Osteoblast (primary cell): Measurements from ENCODE around the gene DDC. TPM values are rescaled to one million over a fixed set of nuclear protein-coding genes. Genes with fewer than 3 reads are reported as not detected.

Experiments
- DNase-seq: peaks from one replicate; pipeline ENCODE4 v3.0.0; 2011; ENCODE audit warnings: low spot score, mixed read lengths; ENCODE audit not compliant: insufficient read length; ENCODE audit errors: missing footprints
- H2AFZ ChIP-seq: 2 replicates; pipeline ENCODE4 v1.6.0; 2011; ENCODE audit warnings: mild to moderate bottlenecking, low read length
- H3K27ac ChIP-seq: 2 replicates; pipeline ENCODE4 v1.5.1; 2011; ENCODE audit warnings: mild to moderate bottlenecking, low read depth, low read length, moderate library complexity
- H3K27me3 ChIP-seq: 2 replicates; pipeline ENCODE4 v1.6.0; 2012; ENCODE audit warnings: mild to moderate bottlenecking, control low read depth, inconsistent platforms, low read length, moderate library complexity; ENCODE audit not compliant: insufficient read depth
- H3K36me3 ChIP-seq: 2 replicates; pipeline ENCODE4 v1.5.1; 2011; ENCODE audit warnings: mild to moderate bottlenecking, low read length, control low read depth, moderate library complexity; ENCODE audit not compliant: insufficient read depth
- H3K4me1 ChIP-seq: 2 replicates; pipeline ENCODE4 v1.5.1; 2011; ENCODE audit warnings: mild to moderate bottlenecking, low read length, control low read depth, moderate library complexity; ENCODE audit not compliant: insufficient read depth
- H3K4me2 ChIP-seq: 2 replicates; pipeline ENCODE4 v1.6.0; 2011; ENCODE audit warnings: mild to moderate bottlenecking, low read length; ENCODE audit not compliant: insufficient read depth
- H3K4me3 ChIP-seq: fragments of 200-600 bp; sonication (generic); 3 replicates; pipeline ENCODE4 v1.5.1; 2012; ENCODE audit warnings: mild to moderate bottlenecking, low read length, inconsistent platforms; ENCODE audit not compliant: insufficient read depth
- H3K79me2 ChIP-seq: 2 replicates; pipeline ENCODE4 v1.6.0; 2012; ENCODE audit warnings: mild to moderate bottlenecking, low read length, control low read depth, inconsistent platforms; ENCODE audit not compliant: insufficient read depth
- H3K9me3 ChIP-seq: 2 replicates; pipeline ENCODE4 v1.5.1; 2011; ENCODE audit warnings: low read depth, low read length, control low read depth
- H4K20me1 ChIP-seq: 2 replicates; pipeline ENCODE4 v1.6.0; 2012; ENCODE audit warnings: mild to moderate bottlenecking, low read length, control low read depth; ENCODE audit not compliant: insufficient read depth
- total RNA-seq: library from RNA; depleted of rRNA; stranded (reverse); fragments of >200 nt; gene quantifications from 2 replicates; pipeline ENCODE4 v1.2.3, GENCODE V29; 2012
- TF ChIP-seq, protein P1 (sequence below): IDR thresholded peaks from 2 replicates; pipeline ENCODE4 v1.5.1; 2011; ENCODE audit warnings: mild to moderate bottlenecking, low read depth, low read length, moderate library complexity; ENCODE audit errors: extremely low read depth

DDC gene
- total RNA-seq, 1 donor: not detected

DNA sequence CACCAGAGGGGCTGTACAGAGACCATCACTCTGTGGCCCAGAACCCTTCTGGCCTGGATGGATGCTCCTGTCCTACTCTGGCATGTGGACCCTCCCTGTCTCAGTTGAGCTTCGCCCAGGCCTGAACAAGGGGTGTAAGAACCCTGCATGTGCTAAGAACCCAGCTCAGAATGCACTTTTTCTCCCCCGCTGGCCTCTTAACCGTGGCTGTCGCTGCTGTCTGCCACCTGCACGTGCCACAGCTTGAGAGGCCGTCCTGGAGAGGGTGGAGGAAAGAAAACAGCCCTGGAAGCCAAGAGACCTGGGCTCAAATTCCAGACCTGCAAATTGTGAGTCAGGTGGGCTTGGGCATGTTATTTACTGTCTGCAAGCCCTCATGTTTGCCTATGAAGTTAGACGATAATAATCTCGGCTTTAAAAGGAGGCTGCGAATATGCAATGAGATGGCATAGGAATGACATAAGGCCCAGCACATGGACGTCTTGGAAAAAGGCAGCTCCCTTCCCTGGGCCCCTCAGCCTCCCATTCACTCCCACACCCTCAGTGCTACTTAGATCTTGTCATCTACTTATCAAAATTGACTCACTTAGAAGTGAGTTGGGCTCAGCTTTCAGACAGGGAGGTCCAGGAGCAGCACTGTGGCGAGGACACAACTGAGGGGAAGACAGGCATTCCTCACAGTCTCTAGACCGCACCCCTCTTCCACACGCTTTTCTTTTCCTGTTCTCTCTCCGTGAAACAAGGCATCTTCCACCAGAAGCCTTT, 146.5 kb downstream of the DDC start:
- no peaks in the 10 kb centered on the region for H3K4me1 ChIP-seq
- no peak for DNase-seq
- no peak overlapping the region for H3K27ac ChIP-seq
- H3K79me2 ChIP-seq: no peaks in the 10 kb centered on the region
- no peaks in the 10 kb centered on the region for H3K36me3 ChIP-seq
- TF ChIP-seq, protein P1, sequence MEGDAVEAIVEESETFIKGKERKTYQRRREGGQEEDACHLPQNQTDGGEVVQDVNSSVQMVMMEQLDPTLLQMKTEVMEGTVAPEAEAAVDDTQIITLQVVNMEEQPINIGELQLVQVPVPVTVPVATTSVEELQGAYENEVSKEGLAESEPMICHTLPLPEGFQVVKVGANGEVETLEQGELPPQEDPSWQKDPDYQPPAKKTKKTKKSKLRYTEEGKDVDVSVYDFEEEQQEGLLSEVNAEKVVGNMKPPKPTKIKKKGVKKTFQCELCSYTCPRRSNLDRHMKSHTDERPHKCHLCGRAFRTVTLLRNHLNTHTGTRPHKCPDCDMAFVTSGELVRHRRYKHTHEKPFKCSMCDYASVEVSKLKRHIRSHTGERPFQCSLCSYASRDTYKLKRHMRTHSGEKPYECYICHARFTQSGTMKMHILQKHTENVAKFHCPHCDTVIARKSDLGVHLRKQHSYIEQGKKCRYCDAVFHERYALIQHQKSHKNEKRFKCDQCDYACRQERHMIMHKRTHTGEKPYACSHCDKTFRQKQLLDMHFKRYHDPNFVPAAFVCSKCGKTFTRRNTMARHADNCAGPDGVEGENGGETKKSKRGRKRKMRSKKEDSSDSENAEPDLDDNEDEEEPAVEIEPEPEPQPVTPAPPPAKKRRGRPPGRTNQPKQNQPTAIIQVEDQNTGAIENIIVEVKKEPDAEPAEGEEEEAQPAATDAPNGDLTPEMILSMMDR: no peak
- no peak overlapping the region for H2AFZ ChIP-seq
- no peak overlapping the region for H3K4me2 ChIP-seq
- H4K20me1 ChIP-seq: no peaks in the 10 kb centered on the region
- no peaks in the 10 kb centered on the region for H3K27me3 ChIP-seq
- H3K4me3 ChIP-seq: no peak overlapping the region
- H3K9me3 ChIP-seq: no peaks in the 10 kb centered on the region

DNA sequence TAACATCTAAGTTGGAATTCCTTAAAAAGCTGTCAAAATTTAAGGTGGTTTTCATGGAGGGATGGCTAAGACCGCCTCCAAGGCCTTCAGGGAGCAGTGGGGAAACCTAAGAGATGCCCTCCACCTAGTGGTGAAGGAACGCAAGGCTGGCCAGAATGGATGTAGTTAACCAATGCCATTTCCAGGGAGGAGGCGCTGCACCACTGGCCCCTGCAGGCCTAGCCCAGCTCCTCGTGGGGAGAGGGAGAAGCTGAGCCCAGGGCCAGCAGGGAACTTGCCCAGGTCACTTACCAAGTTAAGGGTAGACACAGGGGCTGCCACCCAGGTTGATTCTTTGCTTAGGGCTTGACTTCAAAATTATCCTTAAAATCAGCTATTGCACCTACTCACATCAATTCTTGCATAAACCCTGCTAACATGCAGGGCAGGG, 147.1 kb downstream of the DDC start:
- Histone ChIP-seq H3K4me1 (no peaks in the 10 kb centered on the region), H3K79me2 (no peaks in the 10 kb centered on the region), H3K27ac (no peak overlapping the region), H3K36me3 (no peaks in the 10 kb centered on the region), H3K9me3 (no peaks in the 10 kb centered on the region), H3K27me3 (no peaks in the 10 kb centered on the region), H3K4me3 (no peak overlapping the region), H4K20me1 (no peaks in the 10 kb centered on the region), H2AFZ (no peak overlapping the region), H3K4me2 (no peak overlapping the region)
- DNase-seq: peak; percentile 89
- TF ChIP-seq, protein P1: peak; percentile 91

GRCh38 chr7:50416527-50417182, 148.6 kb downstream of the DDC start:
- TF ChIP-seq, protein P1: no peak
- Histone ChIP-seq H3K36me3 (no peaks in the 10 kb centered on the region), H2AFZ (no peak overlapping the region), H4K20me1 (no peaks in the 10 kb centered on the region), H3K79me2 (no peaks in the 10 kb centered on the region), H3K27ac (no peak overlapping the region), H3K4me2 (peak overlapping the region; percentile 9), H3K9me3 (no peaks in the 10 kb centered on the region), H3K4me1 (no peaks in the 10 kb centered on the region), H3K27me3 (no peaks in the 10 kb centered on the region), H3K4me3 (no peak overlapping the region)
- DNase-seq: no peak

DNA sequence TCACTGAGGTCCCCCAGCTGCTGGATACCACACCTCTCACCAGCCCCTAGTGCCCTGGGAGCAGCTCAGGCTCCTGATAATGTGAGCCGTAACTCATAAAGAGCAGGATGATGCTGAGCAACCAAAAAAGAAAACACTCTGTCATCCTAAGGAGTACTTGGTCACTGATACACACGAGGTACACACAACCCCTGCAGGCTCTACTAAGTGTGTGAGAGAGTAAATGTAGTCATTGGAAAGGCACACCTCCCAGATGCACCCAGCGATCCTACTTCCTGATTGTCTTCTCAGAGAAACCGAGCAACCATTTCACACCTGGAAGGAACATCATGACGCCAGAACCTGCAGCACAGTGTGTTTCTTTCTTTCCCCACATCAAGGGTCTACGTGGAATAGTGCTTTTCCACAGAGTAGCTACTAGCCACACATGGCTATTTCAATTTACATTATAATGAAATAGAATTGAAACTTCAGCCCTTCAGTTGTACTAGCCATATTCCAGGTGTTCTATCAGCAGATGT, 149.3 kb downstream of the DDC start:
- H4K20me1 ChIP-seq: no peaks in the 10 kb centered on the region
- no peaks in the 10 kb centered on the region for H3K79me2 ChIP-seq
- H2AFZ ChIP-seq: no peak overlapping the region
- no peak for DNase-seq
- TF ChIP-seq, protein P1: no peak
- H3K4me1 ChIP-seq: no peaks in the 10 kb centered on the region
- H3K27ac ChIP-seq: no peak overlapping the region
- no peaks in the 10 kb centered on the region for H3K27me3 ChIP-seq
- H3K9me3 ChIP-seq: no peaks in the 10 kb centered on the region
- H3K4me2 ChIP-seq: no peak overlapping the region
- H3K36me3 ChIP-seq: no peaks in the 10 kb centered on the region
- no peak overlapping the region for H3K4me3 ChIP-seq
